Nephron (organoid): Measurements from ENCODE around the gene TARS2.

ENCODE experiments used
- H3K27ac Mint-ChIP-seq, 3 experiments: 2 replicates each; pipeline ENCODE4 v1.8.0; 2020; ENCODE audit warnings: mixed read lengths in 3 of 3, mild to moderate bottlenecking in 2 of 3, moderate library complexity in 1 of 3
- H3K27me3 Mint-ChIP-seq: 2 replicates; pipeline ENCODE4 v1.8.0; 2021; ENCODE audit warnings: low read depth, mild to moderate bottlenecking, moderate library complexity, mixed read lengths
- H3K36me3 Mint-ChIP-seq: 2 replicates; pipeline ENCODE4 v1.8.0; 2020; ENCODE audit warnings: low read depth, mixed read lengths
- H3K4me1 Mint-ChIP-seq: 2 replicates; pipeline ENCODE4 v1.8.0; 2020; ENCODE audit warnings: mixed read lengths
- H3K4me3 Mint-ChIP-seq, 3 experiments: 2 replicates each; pipeline ENCODE4 v1.8.0; 2020; ENCODE audit warnings: mild to moderate bottlenecking in 3 of 3, mixed read lengths in 3 of 3, moderate library complexity in 2 of 3
- H3K9me3 Mint-ChIP-seq: 2 replicates; pipeline ENCODE4 v1.8.0; 2020; ENCODE audit warnings: mixed read lengths
- CTCF ChIP-seq, 3 experiments: fragments of 200-600 bp; sonication (generic); IDR thresholded peaks; one replicate each; pipeline ENCODE4 v1.5.0; 2021; ENCODE audit warnings: antibody characterized with exemption in 3 of 3; ENCODE audit not compliant: unreplicated experiment in 3 of 3

TARS2 gene

GRCh38 chr1:150553392-150554085 lies 66.3 kb downstream of the TARS2 start:
- no peak for TF ChIP-seq CTCF (IDR thresholded peaks at IDR 0.05; ENCODE audit: unreplicated experiment in 3 of 3)
- H3K27ac Mint-ChIP-seq: no peak overlapping the region
- H3K27me3 Mint-ChIP-seq: no peaks in the 10 kb centered on the region
- no peak overlapping the region for H3K4me3 Mint-ChIP-seq
- H3K4me1 Mint-ChIP-seq: peaks cover 23% of the 10 kb centered on the region
- no peaks in the 10 kb centered on the region for H3K36me3 Mint-ChIP-seq
- H3K9me3 Mint-ChIP-seq: no peaks in the 10 kb centered on the region

- no peaks in the 10 kb centered on the region for H3K27me3 Mint-ChIP-seq
- H3K9me3 Mint-ChIP-seq: no peaks in the 10 kb centered on the region
- H3K4me1 Mint-ChIP-seq: peaks cover 23% of the 10 kb centered on the region
- H3K27ac Mint-ChIP-seq: no peak overlapping the region
- TF ChIP-seq CTCF (IDR thresholded peaks at IDR 0.05; ENCODE audit: unreplicated experiment in 3 of 3): no peak
- no peak overlapping the region for H3K4me3 Mint-ChIP-seq
- no peaks in the 10 kb centered on the region for H3K36me3 Mint-ChIP-seq
Observed at GRCh38 chr1:150554086-150554452, 66.8 kb downstream of the TARS2 start.

- Mint-ChIP-seq H3K4me3 (no peak overlapping the region), H3K4me1 (peaks cover 27% of the 10 kb centered on the region), H3K27ac (no peak overlapping the region), H3K9me3 (no peaks in the 10 kb centered on the region), H3K27me3 (no peaks in the 10 kb centered on the region), H3K36me3 (no peaks in the 10 kb centered on the region)
- no peak for TF ChIP-seq CTCF (IDR thresholded peaks at IDR 0.05; ENCODE audit: unreplicated experiment in 3 of 3)
Observed at GRCh38 chr1:150555198-150555970, 68.2 kb downstream of the TARS2 start.

GRCh38 chr1:150555971-150556865 lies 69.0 kb downstream of the TARS2 start:
- peaks cover 30% of the 10 kb centered on the region for H3K4me1 Mint-ChIP-seq
- no peaks in the 10 kb centered on the region for H3K9me3 Mint-ChIP-seq
- no peaks in the 10 kb centered on the region for H3K27me3 Mint-ChIP-seq
- H3K36me3 Mint-ChIP-seq: no peaks in the 10 kb centered on the region
- no peak for TF ChIP-seq CTCF (IDR thresholded peaks at IDR 0.05; ENCODE audit: unreplicated experiment in 3 of 3)
- no peak overlapping the region for H3K27ac Mint-ChIP-seq
- H3K4me3 Mint-ChIP-seq: no peak overlapping the region

GRCh38 chr1:150557065-150557600 lies 69.9 kb downstream of the TARS2 start:
- Mint-ChIP-seq H3K27ac (no peak overlapping the region), H3K4me3 (no peak overlapping the region), H3K9me3 (no peaks in the 10 kb centered on the region), H3K27me3 (no peaks in the 10 kb centered on the region), H3K36me3 (no peaks in the 10 kb centered on the region), H3K4me1 (peaks cover 35% of the 10 kb centered on the region)
- no peak for TF ChIP-seq CTCF (IDR thresholded peaks at IDR 0.05; ENCODE audit: unreplicated experiment in 3 of 3)
